CD4-positive, alpha-beta T cell treated with Interleukin-12 subunit alpha and Interleukin-12 subunit beta, for 1 hour (primary cell): Measurements from ENCODE around the gene ZNRF1.

Source experiments
- DNase-seq: peaks from one replicate; pipeline ENCODE4 v3.0.0-alpha.2; 2020

The ZNRF1 gene

DNA sequence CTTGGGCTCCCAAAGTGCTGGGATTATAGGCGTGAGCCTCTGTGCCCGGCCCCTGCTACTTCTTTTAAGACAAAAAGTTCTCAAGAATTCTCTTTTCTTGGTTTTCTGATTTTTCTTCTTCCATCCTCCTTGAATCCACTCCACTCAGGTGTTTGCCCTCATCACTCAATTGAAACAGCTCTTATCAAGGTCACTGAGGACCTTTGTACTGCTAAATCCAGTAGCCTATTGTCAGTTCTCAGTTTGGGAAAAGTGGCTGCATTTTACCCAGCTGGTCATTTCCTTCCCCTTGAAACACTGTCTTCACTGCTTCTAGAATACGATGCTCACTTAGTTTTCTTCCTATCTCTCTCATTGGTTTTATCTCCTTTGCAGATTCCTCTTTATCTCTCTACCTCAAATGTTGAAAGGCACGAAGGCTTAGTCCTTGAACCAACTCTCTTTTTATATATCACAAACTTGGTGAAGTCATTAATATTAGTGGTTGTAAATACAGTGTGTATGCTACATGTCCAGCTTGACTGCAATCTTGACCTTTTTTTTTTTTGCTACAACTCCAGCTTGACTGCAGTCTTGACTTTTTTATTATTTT is 29.8 kb downstream of the ZNRF1 start:
- DNase-seq = no peak

DNA sequence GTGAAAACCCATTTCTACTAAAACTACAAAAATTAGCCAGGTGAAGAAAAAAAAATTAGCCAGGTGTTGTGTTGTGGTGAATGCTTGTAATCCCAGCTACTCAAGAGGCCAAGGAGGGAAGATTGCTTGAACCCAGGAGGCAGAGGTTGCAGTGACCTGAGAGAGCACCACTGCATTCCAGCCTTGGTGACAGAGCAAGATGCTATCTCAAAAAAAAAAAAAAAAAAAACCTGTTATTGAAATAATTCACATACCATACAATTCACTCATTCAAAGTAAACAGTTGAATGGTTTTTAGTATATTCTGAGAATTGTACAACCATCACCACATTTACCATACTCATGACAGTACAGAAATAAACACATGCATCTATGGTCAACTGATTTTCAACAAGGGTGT is 31.0 kb downstream of the ZNRF1 start:
- DNase-seq = no peak

DNA sequence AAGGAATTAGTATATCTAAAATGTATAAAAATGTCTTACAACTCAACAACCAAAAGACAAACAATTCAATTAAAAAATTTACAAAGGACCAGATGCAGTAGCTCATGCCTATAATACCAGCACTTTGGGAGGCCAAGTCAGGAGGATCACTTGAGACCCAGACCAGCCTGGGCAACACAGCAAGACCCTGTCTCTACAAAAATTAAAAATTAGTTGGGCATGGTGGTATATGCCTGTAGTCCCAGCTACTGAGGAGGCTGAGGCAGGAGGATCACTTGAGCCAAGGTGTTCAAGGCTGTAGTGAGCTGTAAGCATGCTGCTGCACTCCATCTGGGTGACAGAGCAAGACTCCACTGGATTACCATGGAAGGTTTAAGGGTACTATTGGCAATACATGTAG is 33.8 kb downstream of the ZNRF1 start:
- DNase-seq = no peak

DNA sequence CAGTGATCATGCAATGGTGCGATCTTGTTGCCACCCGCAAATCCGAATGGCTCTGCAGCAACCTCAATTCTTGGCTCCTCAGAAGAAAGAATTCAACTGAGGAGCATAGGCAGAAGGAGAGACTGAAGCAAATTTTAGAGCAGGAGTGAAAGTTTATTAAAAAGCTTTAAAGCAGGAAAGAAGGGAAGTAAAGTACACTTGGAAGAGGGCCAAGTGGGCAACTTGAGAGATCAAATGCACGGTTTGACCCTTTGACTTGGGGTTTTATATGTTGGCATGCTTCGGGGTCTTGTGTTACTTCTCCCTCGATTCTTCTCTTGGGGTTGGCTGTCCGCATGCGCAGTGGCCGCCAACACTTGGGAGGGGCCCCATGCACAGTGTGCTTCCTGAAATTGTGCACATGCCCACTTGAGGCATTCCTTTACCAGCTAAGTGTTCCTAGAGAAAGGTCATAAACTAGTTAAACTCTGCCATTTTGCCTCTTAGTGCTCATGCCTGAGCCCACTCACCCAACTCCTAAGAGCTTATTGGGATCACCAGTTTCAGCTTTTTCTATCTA is 36.7 kb downstream of the ZNRF1 start:
- no peak for DNase-seq

DNA sequence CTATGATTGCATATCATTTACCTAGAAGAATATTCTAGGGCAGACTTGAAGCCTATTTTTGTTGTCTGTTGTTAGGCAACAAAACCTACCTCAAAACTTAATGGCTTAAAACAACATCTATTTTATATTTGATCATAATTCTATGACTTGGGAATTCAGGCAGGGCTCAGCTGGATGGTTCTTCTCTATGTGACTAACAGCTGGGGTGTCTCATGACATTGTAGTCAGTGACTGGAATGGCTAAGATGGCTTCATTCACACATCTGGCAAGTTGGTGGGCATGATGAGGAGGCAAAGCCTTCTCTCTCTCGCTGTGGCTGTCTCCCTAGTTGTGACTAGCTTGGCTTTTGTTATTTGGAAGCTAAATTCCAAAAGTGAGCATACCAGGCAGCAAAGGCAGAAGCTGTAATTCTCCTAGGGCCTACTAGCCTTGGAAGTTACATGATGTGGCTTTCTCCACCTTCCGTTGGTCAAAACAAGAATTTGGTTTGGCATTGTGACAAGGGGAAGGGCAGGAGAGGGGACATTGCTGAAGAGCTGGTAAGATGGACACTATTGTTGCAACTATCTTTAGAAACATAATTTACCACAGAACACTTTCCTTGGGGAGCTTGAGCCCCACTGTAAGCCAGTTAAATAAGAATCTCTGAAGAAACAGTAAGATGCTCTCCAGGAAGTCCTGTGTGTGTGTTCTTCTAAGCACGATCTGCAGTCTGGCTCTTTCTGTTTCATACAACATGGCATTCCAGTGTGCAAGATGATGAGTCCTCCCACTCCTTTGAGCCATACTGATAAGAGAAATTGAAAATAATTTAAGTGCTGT is 39.4 kb downstream of the ZNRF1 start:
- no peak for DNase-seq

DNA sequence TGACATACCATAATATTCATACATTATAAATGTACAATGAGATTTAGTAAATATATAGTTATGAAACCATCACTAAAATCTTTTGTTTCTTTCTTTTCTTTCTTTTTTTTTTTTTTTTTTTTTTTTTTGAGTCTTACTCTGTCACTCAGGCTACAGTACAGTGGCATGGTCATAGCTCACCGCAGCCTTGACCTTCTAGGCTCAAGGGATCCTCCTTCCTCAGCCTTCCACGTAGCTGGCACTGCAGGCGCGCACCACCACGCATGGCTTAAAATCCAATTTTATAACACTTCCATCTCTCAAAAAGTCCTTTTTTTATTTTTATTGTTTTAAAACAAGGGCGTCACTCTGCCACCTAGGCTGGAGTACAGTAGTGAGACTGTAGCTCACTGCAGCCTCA is 41.1 kb downstream of the ZNRF1 start:
- no peak for DNase-seq

DNA sequence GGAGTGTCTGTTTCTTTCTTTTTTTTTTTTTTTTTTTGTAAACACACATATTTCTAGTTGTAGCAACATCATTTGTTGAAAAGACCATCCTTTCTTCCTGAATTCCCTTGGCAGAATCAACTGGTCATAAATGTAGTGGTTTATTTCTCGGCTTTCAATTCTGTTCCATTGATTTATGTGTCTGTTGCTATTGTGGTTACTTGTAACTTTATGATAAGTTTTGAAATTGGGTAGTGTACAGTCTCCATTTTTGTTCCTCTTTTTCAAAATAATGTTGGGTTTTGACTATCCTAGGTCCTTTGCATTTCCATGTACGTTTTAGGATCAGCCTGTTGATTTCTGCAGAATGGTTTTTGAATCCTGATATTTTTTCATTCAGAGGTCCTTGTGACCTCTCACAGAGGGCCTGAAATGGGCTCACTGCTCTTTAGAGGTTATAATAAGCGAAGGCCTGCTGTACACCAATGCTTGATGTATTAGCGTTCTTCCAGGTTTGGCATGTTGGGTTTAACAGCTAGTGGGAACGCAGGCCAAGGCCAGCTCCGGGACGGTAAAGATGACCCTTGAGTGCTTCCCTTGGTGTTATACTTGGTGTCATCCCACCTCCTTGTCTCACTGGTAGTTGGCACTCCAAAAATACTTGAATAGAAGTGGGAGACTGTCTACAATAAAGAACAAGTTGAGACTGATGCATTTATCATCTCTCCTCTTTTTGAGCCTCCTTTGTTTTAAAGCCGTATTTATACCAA is 43.8 kb downstream of the ZNRF1 start:
- no peak for DNase-seq

DNA sequence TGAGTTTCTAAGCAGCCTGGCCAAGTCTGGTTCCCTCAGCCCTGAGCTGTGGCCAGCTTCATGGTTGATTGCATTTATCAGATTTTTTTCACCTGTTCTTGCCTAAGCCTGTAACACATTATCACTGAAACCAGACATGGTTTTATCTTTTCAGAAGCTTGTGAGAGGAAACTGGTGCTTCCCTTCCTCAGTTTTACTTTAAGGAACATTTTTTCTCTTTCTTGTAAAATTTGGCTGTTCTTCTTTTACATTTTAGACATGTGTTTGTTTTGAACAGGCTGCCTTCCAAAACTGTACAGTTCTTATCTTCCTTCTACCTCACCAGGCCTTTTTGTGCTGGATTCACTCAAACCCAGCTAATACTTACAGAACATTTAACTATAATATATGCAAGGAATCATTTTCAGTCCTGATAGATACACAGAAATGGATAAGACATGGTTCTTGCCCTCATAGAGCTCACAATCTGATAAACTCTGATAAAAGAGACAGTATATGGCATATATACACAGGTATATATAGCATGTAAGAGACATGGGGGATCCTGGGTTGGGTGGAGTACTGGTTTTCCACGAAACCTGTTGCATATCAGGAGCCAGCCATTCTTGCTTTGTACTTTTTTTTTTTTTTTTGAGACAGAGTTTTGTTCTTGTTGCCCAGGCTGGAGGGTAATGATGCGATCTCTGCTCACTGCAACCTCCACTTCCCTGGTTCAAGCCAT is 44.5 kb downstream of the ZNRF1 start:
- no peak for DNase-seq

DNA sequence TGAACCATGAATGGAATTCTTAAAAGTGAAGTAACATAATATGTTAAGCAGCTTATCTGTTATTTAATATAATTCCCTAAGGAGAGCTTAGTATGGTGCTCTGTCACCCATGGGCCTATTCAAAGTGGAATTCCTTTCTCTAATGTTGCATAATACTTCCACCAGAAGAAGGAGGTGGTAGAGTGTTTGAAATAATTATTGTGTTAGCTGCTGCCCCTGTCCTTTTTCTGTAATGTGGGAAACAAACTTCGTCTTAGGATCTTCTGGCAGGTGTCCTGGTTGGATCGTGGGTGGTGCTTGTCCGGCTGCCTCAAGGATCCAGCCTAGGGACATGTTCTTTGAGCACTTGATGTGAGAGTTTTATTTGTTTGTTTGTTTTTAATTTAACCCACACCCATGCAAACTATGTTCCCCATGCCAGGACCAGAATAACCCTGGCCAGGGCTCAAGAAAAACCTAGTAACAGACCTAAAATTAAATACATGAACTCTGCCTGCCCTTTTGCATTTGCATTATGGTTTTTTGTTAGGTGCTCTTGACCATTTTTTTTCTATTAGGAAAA is 46.1 kb downstream of the ZNRF1 start:
- no peak for DNase-seq

DNA sequence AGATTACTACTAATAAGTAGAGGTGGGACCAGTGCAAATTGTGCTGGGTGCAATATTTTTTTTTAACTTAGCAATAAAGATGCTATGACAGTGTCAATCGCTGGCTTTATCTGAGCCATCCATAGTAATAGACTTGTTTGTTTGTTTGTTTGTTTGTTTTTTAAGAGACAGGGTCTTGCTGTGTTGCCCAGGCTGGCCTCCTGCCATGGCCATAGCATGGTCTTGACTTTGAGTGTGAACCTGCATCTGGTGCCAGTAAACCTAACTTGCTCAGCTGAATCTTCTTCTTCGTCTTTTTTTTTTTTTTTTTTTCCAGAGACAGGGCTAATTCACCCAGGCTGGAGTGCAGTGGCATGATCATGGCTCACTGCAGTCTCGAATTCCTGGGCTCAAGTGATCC is 46.6 kb downstream of the ZNRF1 start:
- no peak for DNase-seq

DNA sequence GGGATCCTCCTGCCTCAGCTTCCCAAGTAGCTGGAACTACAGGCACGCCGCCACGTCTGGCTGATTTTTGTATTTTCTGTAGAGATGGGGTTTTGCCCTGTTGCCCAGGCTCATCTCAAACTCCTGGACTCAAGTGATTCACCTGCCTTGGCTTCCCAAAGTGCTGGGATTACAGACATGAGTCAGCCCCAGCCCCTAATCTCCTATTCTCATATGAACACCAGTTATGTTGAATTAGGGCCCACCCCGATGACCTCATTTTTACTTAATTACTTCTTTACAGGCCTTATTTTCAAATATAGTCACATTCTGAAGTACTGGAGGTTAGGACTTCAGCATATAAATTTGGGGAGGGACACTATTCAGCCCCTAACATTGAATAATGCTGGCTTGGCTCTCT is 49.2 kb downstream of the ZNRF1 start:
- no peak for DNase-seq

DNA sequence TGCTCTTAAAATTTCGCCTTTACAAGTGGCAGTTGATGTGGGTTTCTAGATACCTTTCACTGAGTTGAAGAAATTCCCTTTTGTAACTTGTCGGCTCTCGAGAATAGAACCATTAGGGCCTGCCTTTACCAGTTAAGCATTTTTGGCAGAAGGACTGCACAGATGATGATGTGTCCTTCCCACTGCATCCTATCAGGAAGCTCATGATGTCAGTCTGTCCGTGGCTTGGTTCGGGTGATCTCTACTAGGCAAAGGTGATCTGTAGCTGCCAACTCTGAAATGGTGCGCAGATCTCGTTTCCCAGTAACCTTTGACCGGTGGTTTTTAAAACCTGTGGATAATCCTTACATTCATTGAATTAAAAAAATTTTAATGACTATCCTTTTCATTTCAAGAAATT is 49.7 kb downstream of the ZNRF1 start:
- no peak for DNase-seq

DNA sequence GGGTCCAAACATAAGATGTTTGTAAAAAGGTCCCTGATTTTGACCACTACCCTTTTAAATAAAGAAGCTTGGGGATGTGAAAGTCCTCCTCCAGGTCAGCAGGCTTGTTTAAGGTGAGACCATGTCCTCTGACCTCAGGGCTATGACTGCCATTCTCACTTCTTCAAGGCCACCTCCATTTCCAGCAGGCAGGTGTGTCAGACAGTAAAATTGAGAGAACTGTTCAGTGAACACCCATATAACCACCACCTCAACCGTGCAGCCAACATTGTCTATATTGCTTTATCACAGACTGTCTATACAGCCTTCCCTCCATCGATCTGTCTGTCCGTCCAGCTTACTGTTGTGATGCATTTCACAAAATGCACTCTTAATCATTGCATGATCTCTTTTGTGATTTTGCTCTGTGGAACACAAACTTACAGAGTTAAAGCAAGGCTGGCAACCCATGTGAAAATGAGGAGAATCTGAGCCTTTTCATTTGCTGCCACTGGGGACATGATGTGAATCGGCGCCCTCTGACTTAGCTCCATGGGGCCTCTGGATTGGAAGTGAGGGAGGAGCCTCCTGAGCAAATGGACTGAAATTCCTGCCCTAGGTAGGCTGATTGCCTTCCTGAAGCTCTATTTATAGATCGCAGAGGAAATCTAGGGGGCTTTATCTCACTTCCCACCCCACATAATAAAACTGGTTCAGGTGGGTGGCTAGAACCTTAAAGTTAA is 53.8 kb downstream of the ZNRF1 start:
- no peak for DNase-seq

DNA sequence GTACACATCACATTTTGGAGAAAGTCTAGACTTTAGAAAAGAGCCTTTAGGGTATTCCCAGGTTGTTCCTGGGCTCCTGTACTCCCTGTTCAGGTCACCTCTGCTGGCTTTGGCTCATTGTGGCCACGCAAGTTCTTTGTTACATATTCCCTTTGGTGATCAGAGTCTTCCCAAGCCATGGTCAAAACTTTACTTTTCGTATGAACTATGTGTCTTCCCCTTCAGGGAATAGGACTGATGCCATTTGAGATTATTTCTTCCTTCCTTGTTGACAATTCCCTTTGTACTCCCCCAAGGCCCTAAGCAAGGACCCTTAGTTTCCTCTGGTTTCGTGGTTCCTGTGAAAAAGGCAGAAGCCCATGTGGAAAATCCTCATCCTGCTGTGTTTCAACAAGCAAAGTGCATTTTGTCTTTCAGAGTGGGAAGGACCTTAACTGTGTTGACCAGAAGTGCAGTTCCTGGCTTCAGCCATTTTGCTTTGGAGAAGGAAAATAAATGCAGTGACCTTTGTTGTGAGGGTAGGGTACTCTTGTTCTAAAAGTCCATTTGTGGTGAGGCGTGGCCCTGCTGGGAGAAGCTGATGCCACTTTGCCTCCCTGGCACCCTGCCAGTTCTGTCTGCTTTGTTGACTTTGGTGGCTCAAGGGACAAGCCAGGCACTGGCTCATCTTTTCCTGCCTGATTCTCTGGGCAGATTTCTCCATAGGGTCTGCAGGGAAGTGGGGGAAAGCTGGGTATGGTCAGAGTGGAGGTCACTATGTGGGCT is 55.1 kb downstream of the ZNRF1 start:
- DNase-seq = no peak

DNA sequence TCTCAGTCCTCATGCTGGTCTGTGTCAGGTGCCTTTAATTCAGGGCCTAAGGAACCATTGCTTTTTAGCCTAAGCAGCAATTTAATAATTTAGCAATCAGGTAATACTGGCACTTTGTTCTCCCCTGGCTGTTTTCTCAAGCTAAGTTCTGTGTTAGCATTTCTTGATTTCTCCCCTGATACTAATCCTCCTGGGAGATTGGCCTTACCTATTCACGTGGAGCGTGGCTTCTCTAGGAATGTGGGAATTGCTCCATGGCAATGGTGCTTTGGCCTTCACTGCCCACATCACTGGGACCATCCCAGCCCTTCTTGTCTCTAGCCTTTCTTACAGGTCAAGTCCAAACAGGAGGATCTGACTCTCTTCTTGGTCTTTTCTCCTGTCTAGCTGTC is 55.7 kb downstream of the ZNRF1 start:
- no peak for DNase-seq

DNA sequence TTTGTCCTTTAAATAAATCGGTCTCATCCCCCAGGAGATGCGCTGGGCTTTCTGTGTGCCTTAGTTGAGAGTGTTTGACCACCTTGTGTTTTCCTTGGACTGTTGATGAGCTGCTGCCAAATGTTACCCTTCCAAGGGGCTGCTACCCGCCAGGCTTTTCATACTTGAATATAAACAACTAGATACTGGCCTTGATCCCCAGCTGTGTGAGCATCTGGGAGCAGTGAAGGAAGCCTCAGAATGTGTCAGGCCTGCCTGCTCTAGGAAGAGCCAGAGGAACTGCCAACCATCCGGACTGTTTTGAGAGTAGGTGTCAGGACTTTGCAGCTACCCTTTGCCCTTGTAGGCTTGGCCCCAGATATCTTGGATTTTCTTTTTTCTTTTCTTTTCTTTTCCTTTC is 60.0 kb downstream of the ZNRF1 start:
- DNase-seq = no peak

DNA sequence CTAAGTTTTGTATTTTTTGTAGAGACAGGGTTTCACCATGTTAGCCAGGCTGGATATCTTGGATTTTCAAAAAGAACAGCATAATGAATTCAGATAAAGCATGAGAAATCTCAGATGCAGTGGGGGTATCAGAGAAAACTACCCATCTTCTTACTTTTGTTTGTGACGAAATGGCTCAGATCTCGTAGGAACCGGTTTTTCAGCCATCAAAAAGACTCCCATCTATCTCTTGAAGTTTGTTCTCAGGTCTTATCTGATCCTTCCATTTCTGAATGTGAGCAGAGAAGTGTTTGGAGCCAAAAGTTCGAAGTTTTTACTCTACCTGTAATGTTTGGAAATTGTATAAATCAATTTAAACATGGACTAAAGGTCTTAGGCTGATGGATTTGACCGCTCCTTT is 60.6 kb downstream of the ZNRF1 start:
- no peak for DNase-seq

DNA sequence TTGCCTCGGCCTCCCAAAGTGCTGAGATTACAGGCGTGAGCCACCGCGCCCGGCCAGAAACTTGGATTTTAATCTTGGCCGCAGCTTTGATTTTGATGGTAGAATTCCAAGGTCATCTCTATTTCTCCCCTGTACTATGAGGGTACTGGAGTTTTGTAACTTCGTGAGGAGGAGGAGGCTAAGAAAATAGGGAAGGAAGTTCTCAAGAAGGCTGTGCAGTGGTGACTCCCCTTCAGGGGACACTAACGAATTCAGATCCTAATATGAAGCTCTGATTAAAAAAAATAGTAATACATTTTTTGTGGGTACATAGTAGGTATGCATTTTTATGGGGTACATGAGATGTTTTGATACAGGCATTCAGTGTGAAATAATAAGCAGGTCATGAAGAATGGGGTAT is 61.9 kb downstream of the ZNRF1 start:
- no peak for DNase-seq

DNA sequence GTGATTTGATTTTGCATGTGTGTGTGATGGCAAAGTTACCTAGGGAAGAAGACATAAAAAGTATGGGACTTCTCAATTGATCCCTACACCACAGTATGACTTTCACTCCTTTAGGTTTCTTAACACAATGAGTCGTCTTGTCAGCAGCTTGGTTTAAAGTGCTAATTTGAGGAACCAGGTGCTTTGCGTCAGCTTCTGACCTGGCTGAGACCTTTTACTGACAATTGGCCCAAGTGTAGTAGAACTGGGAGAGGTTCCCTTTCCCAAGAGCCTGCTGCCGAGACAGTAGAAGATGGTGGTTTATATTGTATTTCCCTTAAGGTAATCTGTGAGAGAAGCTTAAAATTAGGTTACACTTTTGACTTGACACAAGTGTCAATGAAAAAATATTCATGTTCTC is 62.8 kb downstream of the ZNRF1 start:
- DNase-seq = no peak

DNA sequence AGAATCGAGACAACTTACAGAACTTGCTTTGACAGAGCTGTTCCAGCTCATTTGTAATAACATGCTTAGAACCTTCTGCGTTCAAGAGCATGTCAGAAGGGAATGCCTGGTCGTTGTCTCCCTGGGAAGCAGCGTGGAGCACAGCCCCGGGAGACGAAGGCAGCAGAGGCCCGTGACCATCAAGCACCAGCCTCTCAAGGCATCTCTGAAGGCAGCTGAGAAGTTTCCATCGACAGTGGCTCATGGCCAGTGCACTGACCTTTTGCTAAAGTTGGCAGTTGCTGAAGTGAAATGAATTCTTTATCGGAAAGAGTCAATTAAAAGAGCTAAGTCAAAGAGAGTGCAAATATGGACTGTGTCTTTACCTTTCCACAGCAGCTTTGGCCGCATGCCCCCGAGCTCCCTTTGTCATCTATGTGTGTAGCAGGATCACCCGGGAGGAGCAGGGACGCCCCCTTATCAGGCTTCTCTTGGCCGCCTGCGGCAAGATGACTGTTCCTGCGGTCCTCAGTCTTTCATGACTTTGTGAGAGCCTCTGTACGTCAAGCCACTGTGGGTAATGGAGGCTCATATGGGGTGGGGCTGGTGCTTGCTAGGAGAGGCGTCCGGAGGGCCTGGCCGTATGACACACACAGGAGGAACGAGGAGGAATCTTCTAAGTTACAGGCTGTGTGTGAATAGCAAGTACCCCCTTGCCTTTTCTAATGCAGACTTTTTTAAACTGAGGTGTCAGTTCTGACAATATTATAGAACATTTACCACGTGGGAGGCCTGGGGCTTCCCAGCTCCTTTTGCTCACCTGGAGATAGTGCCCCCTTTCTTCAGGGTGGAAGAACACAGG is 63.5 kb downstream of the ZNRF1 start:
- DNase-seq = no peak
